SK-N-SH treated with all-trans-retinoic acid at 6 μM for 48 hours (cell line): ENCODE results near the gene ZNF195.

ENCODE experiments used
- ARNTL ChIP-seq: fragments of 450-650 bp; formaldehyde crosslinking; IDR thresholded peaks from 2 replicates; pipeline ENCODE4 v1.5.0; 2020; ENCODE audit warnings: low read depth, mild to moderate bottlenecking, moderate library complexity, borderline replicate concordance
- BACH2 ChIP-seq: fragments of 250-450 bp; sonication (Bioruptor Pico); IDR thresholded peaks from 2 replicates; pipeline ENCODE4 v1.9.0; 2021; ENCODE audit warnings: mild to moderate bottlenecking, borderline replicate concordance
- ESRRG ChIP-seq: fragments of 250-450 bp; sonication (Bioruptor Pico); IDR thresholded peaks from 2 replicates; pipeline ENCODE4 v1.6.1; 2021; ENCODE audit warnings: mild to moderate bottlenecking
- ISL1 ChIP-seq: fragments of 250-450 bp; sonication (Bioruptor Pico); IDR thresholded peaks from 2 replicates; pipeline ENCODE4 v2.1.2; 2022; ENCODE audit warnings: mild to moderate bottlenecking, moderate library complexity
- OSR1 ChIP-seq: fragments of 250-450 bp; sonication (Bioruptor Pico); IDR thresholded peaks from 2 replicates; pipeline ENCODE4 v1.8.0; 2022; ENCODE audit warnings: moderate library complexity, mild to moderate bottlenecking, inconsistent platforms
- PPARA ChIP-seq: fragments of 250-450 bp; sonication (Bioruptor Pico); IDR thresholded peaks from 2 replicates; pipeline ENCODE4 v1.5.0; 2020; ENCODE audit warnings: mild to moderate bottlenecking, borderline replicate concordance
- RARB ChIP-seq: fragments of 250-450 bp; sonication (Bioruptor Pico); IDR thresholded peaks from 2 replicates; pipeline ENCODE4 v1.8.0; 2021; ENCODE audit warnings: mild to moderate bottlenecking, moderate library complexity
- ZFP30 ChIP-seq: fragments of 450-650 bp; formaldehyde crosslinking; IDR thresholded peaks from 2 replicates; pipeline ENCODE4 v1.5.0; 2022; ENCODE audit warnings: mild to moderate bottlenecking, moderate library complexity
- ZNF70 ChIP-seq: fragments of 450-650 bp; formaldehyde crosslinking; IDR thresholded peaks from 2 replicates; pipeline ENCODE4 v1.5.0; 2020; ENCODE audit warnings: mild to moderate bottlenecking, moderate library complexity
- TF ChIP-seq, protein P1 (sequence below): fragments of 250-450 bp; sonication (Bioruptor Pico); IDR thresholded peaks from 2 replicates; pipeline ENCODE4 v1.5.1; 2020; ENCODE audit warnings: low read depth, mild to moderate bottlenecking, moderate library complexity
- TF ChIP-seq, protein P2 (sequence below): fragments of 250-450 bp; sonication (Bioruptor Pico); IDR thresholded peaks from 2 replicates; pipeline ENCODE4 v1.8.0; 2020; ENCODE audit warnings: mild to moderate bottlenecking, moderate library complexity, borderline replicate concordance
- TF ChIP-seq, protein P3 (sequence below): fragments of 250-450 bp; sonication (Bioruptor Pico); IDR thresholded peaks from 2 replicates; pipeline ENCODE4 v1.5.0; 2020; ENCODE audit warnings: mild to moderate bottlenecking, moderate library complexity
- TF ChIP-seq, protein P4 (sequence below): fragments of 250-450 bp; sonication (Bioruptor Pico); IDR thresholded peaks from 2 replicates; pipeline ENCODE4 v1.5.1; 2021; ENCODE audit warnings: mild to moderate bottlenecking, moderate library complexity

DNA sequence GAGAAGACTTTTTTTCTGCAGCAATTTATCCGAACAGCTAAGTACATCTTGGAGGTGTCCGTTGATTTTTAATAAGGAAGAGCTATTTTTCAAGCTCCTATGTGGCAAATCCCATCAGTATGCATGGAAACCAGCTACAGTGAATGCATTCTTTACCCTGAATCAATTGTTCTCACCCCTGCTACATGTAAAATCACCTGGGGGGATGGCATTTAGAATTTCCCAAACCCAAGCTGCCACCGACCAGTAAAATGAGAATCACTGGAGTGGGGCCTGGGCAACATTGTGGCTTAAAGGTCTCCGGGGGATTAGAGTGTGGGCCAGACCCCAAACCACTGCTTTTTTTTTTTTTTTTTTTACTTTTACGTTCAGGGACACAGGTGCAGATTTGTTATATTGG, 2.8 kb upstream of the ZNF195 start:
- no peak for TF ChIP-seq ISL1
- TF ChIP-seq, protein P1, sequence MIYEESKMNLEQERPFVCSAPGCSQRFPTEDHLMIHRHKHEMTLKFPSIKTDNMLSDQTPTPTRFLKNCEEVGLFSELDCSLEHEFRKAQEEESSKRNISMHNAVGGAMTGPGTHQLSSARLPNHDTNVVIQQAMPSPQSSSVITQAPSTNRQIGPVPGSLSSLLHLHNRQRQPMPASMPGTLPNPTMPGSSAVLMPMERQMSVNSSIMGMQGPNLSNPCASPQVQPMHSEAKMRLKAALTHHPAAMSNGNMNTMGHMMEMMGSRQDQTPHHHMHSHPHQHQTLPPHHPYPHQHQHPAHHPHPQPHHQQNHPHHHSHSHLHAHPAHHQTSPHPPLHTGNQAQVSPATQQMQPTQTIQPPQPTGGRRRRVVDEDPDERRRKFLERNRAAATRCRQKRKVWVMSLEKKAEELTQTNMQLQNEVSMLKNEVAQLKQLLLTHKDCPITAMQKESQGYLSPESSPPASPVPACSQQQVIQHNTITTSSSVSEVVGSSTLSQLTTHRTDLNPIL (CRISPR knock-in tag), result no peak
- TF ChIP-seq, protein P2, sequence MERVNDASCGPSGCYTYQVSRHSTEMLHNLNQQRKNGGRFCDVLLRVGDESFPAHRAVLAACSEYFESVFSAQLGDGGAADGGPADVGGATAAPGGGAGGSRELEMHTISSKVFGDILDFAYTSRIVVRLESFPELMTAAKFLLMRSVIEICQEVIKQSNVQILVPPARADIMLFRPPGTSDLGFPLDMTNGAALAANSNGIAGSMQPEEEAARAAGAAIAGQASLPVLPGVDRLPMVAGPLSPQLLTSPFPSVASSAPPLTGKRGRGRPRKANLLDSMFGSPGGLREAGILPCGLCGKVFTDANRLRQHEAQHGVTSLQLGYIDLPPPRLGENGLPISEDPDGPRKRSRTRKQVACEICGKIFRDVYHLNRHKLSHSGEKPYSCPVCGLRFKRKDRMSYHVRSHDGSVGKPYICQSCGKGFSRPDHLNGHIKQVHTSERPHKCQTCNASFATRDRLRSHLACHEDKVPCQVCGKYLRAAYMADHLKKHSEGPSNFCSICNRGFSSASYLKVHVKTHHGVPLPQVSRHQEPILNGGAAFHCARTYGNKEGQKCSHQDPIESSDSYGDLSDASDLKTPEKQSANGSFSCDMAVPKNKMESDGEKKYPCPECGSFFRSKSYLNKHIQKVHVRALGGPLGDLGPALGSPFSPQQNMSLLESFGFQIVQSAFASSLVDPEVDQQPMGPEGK (CRISPR knock-in tag), result no peak
- TF ChIP-seq, protein P3, sequence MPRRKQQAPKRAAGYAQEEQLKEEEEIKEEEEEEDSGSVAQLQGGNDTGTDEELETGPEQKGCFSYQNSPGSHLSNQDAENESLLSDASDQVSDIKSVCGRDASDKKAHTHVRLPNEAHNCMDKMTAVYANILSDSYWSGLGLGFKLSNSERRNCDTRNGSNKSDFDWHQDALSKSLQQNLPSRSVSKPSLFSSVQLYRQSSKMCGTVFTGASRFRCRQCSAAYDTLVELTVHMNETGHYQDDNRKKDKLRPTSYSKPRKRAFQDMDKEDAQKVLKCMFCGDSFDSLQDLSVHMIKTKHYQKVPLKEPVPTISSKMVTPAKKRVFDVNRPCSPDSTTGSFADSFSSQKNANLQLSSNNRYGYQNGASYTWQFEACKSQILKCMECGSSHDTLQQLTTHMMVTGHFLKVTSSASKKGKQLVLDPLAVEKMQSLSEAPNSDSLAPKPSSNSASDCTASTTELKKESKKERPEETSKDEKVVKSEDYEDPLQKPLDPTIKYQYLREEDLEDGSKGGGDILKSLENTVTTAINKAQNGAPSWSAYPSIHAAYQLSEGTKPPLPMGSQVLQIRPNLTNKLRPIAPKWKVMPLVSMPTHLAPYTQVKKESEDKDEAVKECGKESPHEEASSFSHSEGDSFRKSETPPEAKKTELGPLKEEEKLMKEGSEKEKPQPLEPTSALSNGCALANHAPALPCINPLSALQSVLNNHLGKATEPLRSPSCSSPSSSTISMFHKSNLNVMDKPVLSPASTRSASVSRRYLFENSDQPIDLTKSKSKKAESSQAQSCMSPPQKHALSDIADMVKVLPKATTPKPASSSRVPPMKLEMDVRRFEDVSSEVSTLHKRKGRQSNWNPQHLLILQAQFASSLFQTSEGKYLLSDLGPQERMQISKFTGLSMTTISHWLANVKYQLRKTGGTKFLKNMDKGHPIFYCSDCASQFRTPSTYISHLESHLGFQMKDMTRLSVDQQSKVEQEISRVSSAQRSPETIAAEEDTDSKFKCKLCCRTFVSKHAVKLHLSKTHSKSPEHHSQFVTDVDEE (CRISPR knock-in tag), result no peak
- TF ChIP-seq RARB, result no peak
- no peak for TF ChIP-seq ZNF70
- TF ChIP-seq, protein P4, sequence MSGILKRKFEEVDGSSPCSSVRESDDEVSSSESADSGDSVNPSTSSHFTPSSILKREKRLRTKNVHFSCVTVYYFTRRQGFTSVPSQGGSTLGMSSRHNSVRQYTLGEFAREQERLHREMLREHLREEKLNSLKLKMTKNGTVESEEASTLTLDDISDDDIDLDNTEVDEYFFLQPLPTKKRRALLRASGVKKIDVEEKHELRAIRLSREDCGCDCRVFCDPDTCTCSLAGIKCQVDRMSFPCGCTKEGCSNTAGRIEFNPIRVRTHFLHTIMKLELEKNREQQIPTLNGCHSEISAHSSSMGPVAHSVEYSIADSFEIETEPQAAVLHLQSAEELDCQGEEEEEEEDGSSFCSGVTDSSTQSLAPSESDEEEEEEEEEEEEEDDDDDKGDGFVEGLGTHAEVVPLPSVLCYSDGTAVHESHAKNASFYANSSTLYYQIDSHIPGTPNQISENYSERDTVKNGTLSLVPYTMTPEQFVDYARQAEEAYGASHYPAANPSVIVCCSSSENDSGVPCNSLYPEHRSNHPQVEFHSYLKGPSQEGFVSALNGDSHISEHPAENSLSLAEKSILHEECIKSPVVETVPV, result no peak
- no peak for TF ChIP-seq ARNTL (CRISPR knock-in tag)
- TF ChIP-seq ESRRG (CRISPR knock-in tag), result no peak
- no peak for TF ChIP-seq PPARA (CRISPR knock-in tag)
- no peak for TF ChIP-seq ZFP30
- TF ChIP-seq OSR1, result no peak
- TF ChIP-seq BACH2, result no peak
